AG09309 (cell line): ENCODE results near the gene USP34.
"Not testable (repeated sequence)": the region's sequence is repeated elsewhere in the genome, so short reads cannot be mapped to it uniquely, and the experiment has no call there.

Experiments
- DNase-seq: peaks from one replicate; pipeline ENCODE4 v3.0.0-alpha.2; 2010; ENCODE audit warnings: low read depth
- H3K4me3 ChIP-seq: 2 replicates; pipeline ENCODE4 v1.5.1; 2011; ENCODE audit warnings: mild to moderate bottlenecking, low read depth, low read length, moderate library complexity; ENCODE audit not compliant: control insufficient read depth
- CTCF ChIP-seq: IDR thresholded peaks from 2 replicates; pipeline ENCODE4 v1.5.1; 2011; ENCODE audit warnings: mild to moderate bottlenecking, low read depth, low read length, inconsistent platforms; ENCODE audit not compliant: insufficient read depth, control insufficient read depth; ENCODE audit errors: missing control alignments

The USP34 gene

DNA sequence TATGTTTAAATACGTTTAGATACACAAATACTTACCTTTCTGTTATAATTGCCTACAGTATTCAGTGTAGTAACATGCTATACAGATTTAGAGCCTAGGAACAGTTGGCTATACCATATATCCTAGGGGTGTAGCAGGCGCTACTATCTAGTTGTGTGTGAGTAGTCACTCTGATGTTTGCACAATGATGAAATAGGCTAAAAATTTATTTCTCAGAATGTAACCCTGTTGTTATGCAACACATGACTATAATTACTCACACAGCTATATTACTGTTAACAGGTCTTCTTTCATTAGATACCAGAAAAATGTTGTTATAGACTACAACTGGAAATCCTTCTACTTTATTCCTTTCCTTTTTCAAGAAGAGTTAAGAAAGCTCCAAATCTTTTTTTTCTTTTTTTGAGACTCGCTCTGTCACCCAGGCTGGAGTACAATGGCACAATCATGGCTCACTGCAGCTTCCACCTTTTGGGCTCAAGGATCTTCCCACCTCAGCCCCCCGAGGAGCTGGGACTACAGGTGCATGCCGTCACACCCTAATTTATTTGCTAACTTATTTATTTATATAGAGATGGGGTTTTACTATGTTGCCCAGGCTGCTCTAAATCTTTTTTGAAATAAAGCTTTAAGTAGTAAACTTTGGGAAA is 260.4 kb downstream of the USP34 start:
- TF ChIP-seq CTCF, result no peak
- peak; percentile 71 for DNase-seq
- H3K4me3 ChIP-seq, result no peak overlapping the region

- DNase-seq, result no peak
- no peak overlapping the region for H3K4me3 ChIP-seq
- no peak for TF ChIP-seq CTCF
Observed at GRCh38 chr2:61205132-61205531, 265.8 kb downstream of the USP34 start.

GRCh38 chr2:61196671-61197070 is 274.2 kb downstream of the USP34 start:
- H3K4me3 ChIP-seq, result no peak overlapping the region
- TF ChIP-seq CTCF, result no peak
- DNase-seq, result no peak

DNA sequence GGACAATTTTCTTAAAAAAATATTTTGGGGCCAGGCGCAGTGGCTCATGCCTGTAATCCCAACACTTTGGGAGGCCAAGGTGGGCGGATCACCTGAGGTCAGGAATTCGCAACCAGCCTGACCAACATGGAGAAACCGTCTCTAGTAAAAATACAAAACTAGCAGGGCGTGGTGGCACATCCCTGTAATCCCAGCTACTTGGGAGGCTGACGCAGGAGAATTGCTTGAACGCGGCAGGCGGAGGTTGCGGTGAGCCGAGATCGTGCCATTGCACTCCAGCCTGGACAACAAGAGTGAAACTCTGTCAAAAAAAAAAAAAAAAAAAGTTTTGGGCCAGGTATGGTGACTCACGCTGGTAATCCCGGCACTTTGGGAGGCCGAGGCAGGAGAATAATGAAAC is 276.2 kb downstream of the USP34 start:
- not testable (repeated sequence) for DNase-seq, H3K4me3 ChIP-seq

- no peak overlapping the region for H3K4me3 ChIP-seq
- no peak for DNase-seq
- TF ChIP-seq CTCF, result no peak
Observed at GRCh38 chr2:61193670-61194561, 277.0 kb downstream of the USP34 start.

DNA sequence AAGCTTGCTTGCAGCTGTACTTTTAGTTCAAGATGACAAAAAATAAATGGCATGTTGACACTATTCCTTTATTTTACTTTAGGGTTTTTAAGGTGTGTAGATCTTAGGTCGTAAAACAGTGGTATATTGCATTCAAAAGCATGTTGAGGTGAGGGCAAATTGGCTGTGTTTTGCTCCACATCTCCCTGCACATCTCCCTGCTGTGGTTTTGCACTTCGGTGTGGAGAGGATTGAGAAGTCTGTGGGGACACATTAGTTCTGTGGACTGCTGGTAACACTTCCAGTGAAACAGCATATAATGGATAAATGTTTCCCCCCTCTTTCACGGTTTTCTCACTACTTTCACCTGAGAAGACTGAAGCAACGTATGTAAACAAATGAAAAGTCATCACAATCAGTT is 283.8 kb downstream of the USP34 start:
- no peak overlapping the region for H3K4me3 ChIP-seq
- no peak for TF ChIP-seq CTCF
- no peak for DNase-seq

- no peak for DNase-seq
- no peak overlapping the region for H3K4me3 ChIP-seq
- TF ChIP-seq CTCF, result no peak
Observed at GRCh38 chr2:61185231-61185728, 285.6 kb downstream of the USP34 start.
